Anterior cingulate cortex (tissue), 58 donors: ENCODE data around the gene ADRA2B.

Experiments
- DNase-seq, 58 donors: peaks; one replicate each; lab custom pipeline; 2025; lab: John Stamatoyannopoulos, UW

ADRA2B gene

GRCh38 chr2:96138179-96139145 is 22.1 kb upstream of the ADRA2B start, which contains the start of gene ASTL:
ASTL (minus strand) TSS chr2:96138502; CDS start chr2:96138436, 66 bp downstream.
- peak in 7 of 58 donors; percentile 5 to 20 (median 16) for DNase-seq

- DNase-seq: no peak
These were observed 21.2 kb upstream of the ADRA2B start for GRCh38 chr2:96137321-96138178.

- DNase-seq: no peak
These were observed 19.9 kb upstream of the ADRA2B start for GRCh38 chr2:96136129-96136720.

- no peak for DNase-seq
These were observed 19.2 kb upstream of the ADRA2B start for GRCh38 chr2:96135621-96136020.

- no peak for DNase-seq
These were observed 18.8 kb upstream of the ADRA2B start for GRCh38 chr2:96135171-96135570.

- DNase-seq: no peak
These were observed 18.1 kb upstream of the ADRA2B start for GRCh38 chr2:96134421-96134820.

GRCh38 chr2:96131813-96132745 is 15.7 kb upstream of the ADRA2B start:
- DNase-seq: no peak

GRCh38 chr2:96131152-96131812 is 14.9 kb upstream of the ADRA2B start:
- DNase-seq: no peak

GRCh38 chr2:96130483-96130882 is 14.1 kb upstream of the ADRA2B start:
- DNase-seq: no peak

GRCh38 chr2:96129528-96130120 is 13.3 kb upstream of the ADRA2B start:
- DNase-seq: no peak

GRCh38 chr2:96128456-96128855 is 12.1 kb upstream of the ADRA2B start:
- no peak for DNase-seq

- DNase-seq: no peak
These were observed 8.3 kb upstream of the ADRA2B start for GRCh38 chr2:96124406-96125265.

GRCh38 chr2:96123936-96124335 is 7.6 kb upstream of the ADRA2B start:
- no peak for DNase-seq

- DNase-seq: no peak
These were observed 6.9 kb upstream of the ADRA2B start for GRCh38 chr2:96123290-96123689.

GRCh38 chr2:96122391-96122790 is 6.0 kb upstream of the ADRA2B start:
- no peak for DNase-seq

- no peak for DNase-seq
These were observed 5.0 kb upstream of the ADRA2B start for GRCh38 chr2:96121414-96121813.

GRCh38 chr2:96120991-96121390 is 4.6 kb upstream of the ADRA2B start:
- no peak for DNase-seq
